ENCODE results near the gene MARK2.

DNA sequence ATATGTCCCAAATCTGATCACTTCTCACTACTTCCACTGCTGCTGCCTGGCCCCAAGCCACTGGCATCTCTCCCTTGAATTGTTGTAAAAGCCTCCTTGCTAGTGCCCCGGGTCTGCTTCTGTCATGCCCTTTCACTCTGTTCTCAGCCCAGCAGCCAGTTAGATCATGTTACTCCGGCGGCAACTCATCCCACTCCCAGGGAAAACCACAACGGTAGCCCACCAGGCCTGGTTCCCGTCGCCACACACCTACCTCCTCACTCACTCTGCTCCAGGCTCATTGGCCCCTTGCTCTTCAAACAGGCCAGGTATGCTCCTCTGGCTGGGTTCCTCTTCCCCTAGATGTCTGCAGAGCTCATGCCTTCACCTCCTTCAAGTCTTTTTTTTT, 3.8 kb upstream of the MARK2 start:
- TF ChIP-seq CTCF (IDR thresholded peaks at IDR 0.05) (no peak), POLR2A (IDR thresholded peaks at IDR 0.05) (no peak)
